GM23338 (cell line): ENCODE measurements around the gene RAMP3. TPM values are rescaled to one million over a fixed set of nuclear protein-coding genes. Genes with fewer than 3 reads are reported as not detected.

Source experiments
- ATAC-seq: fragments of 200-7000 bp; cut with Tn5 transposase; 3 replicates; pipeline ENCODE4 v1.9.1; 2020
- DNase-seq: peaks from one replicate; pipeline ENCODE4 v3.0.0-alpha.2; 2015; ENCODE audit warnings: low spot score
- H2AFZ ChIP-seq: fragments of 200-600 bp; sonication (generic); 2 replicates; pipeline ENCODE4 v1.8.0; 2016; ENCODE audit warnings: antibody characterized with exemption, mild to moderate bottlenecking, moderate library complexity
- H3F3A ChIP-seq: fragments of 200-600 bp; sonication (generic); replicated peaks from 2 replicates; pipeline ENCODE4 v1.8.0; 2017; ENCODE audit warnings: antibody characterized with exemption, mixed run types, low read depth
- H3K27ac ChIP-seq: fragments of 200-600 bp; sonication (generic); 2 replicates; pipeline ENCODE4 v1.6.1; 2016; ENCODE audit warnings: low read depth
- H3K27me3 ChIP-seq: fragments of 200-600 bp; sonication (generic); 2 replicates; pipeline ENCODE4 v1.8.0; 2016; ENCODE audit warnings: mild to moderate bottlenecking, mixed run types, moderate library complexity; ENCODE audit not compliant: insufficient read depth
- H3K36me3 ChIP-seq: fragments of 200-600 bp; sonication (generic); 2 replicates; pipeline ENCODE4 v1.8.0; 2016; ENCODE audit warnings: mild to moderate bottlenecking; ENCODE audit not compliant: insufficient read depth
- H3K4me1 ChIP-seq: fragments of 200-600 bp; sonication (generic); 2 replicates; pipeline ENCODE4 v1.8.0; 2016; ENCODE audit warnings: mild to moderate bottlenecking, moderate library complexity; ENCODE audit not compliant: insufficient read depth
- H3K4me2 ChIP-seq: fragments of 200-600 bp; sonication (generic); 2 replicates; pipeline ENCODE4 v1.7.1; 2017; ENCODE audit warnings: mixed run types
- H3K4me3 ChIP-seq: fragments of 200-600 bp; sonication (generic); 2 replicates; pipeline ENCODE4 v1.6.1; 2016; ENCODE audit warnings: mixed run types
- H3K79me2 ChIP-seq: fragments of 200-600 bp; sonication (generic); replicated peaks from 2 replicates; pipeline ENCODE4 v1.8.0; 2017; ENCODE audit warnings: mild to moderate bottlenecking; ENCODE audit not compliant: insufficient read depth
- H3K9me2 ChIP-seq: fragments of 200-600 bp; sonication (generic); 2 replicates; pipeline ENCODE4 v1.8.0; 2017; ENCODE audit not compliant: insufficient read depth
- H4K20me1 ChIP-seq: fragments of 200-600 bp; sonication (generic); replicated peaks from 2 replicates; pipeline ENCODE4 v1.8.0; 2017; ENCODE audit warnings: mild to moderate bottlenecking; ENCODE audit not compliant: insufficient read depth
- H3K27ac Mint-ChIP-seq: 2 replicates; pipeline ENCODE4 v1.8.0; 2020; ENCODE audit warnings: inconsistent platforms, mild to moderate bottlenecking, moderate library complexity, mixed read lengths
- H3K27me3 Mint-ChIP-seq: 3 replicates; pipeline ENCODE4 v1.8.0; 2022; ENCODE audit warnings: low read depth, mild to moderate bottlenecking, moderate library complexity, mixed read lengths, inconsistent platforms; ENCODE audit not compliant: insufficient read depth, poor library complexity
- H3K36me3 Mint-ChIP-seq: 3 replicates; pipeline ENCODE4 v1.8.0; 2021; ENCODE audit warnings: low read depth, mild to moderate bottlenecking, inconsistent platforms, moderate library complexity, mixed read lengths
- H3K4me1 Mint-ChIP-seq: 3 replicates; pipeline ENCODE4 v1.8.0; 2020; ENCODE audit warnings: mild to moderate bottlenecking, inconsistent platforms, mixed read lengths
- H3K4me3 Mint-ChIP-seq: 3 replicates; pipeline ENCODE4 v1.8.0; 2021; ENCODE audit warnings: moderate library complexity, mild to moderate bottlenecking, inconsistent platforms, mixed read lengths
- H3K9me3 Mint-ChIP-seq: 3 replicates; pipeline ENCODE4 v1.8.0; 2020; ENCODE audit warnings: moderate library complexity, mild to moderate bottlenecking, inconsistent platforms, mixed read lengths
- CREB1 ChIP-seq: fragments of 250-450 bp; sonication (Bioruptor Pico); IDR thresholded peaks from 2 replicates; pipeline ENCODE4 v1.5.0; 2020; ENCODE audit warnings: low read depth, mild to moderate bottlenecking, moderate library complexity
- EZH2 ChIP-seq: fragments of 200-600 bp; sonication (generic); IDR thresholded peaks from one replicate; pipeline ENCODE4 v1.8.0; 2017; ENCODE audit warnings: antibody characterized with exemption, mild to moderate bottlenecking, low read depth; ENCODE audit not compliant: unreplicated experiment
- EZH2phosphoT487 ChIP-seq: fragments of 200-600 bp; sonication (generic); IDR thresholded peaks from one replicate; pipeline ENCODE4 v1.8.1; 2018; ENCODE audit warnings: antibody characterized with exemption; ENCODE audit not compliant: unreplicated experiment
- JUNB ChIP-seq: IDR thresholded peaks from one replicate; pipeline ENCODE4 v1.6.1; 2016; ENCODE audit warnings: antibody characterized with exemption; ENCODE audit not compliant: unreplicated experiment
- NANOG ChIP-seq: IDR thresholded peaks from 2 replicates; pipeline ENCODE4 v1.6.1; 2016; ENCODE audit warnings: antibody characterized with exemption, borderline replicate concordance
- POLR2AphosphoS5 ChIP-seq: IDR thresholded peaks from 2 replicates; pipeline ENCODE4 v1.6.1; 2016; ENCODE audit warnings: antibody characterized with exemption, low read depth
- STAT1 ChIP-seq: IDR thresholded peaks from one replicate; pipeline ENCODE4 v1.6.1; 2016; ENCODE audit warnings: antibody characterized with exemption; ENCODE audit not compliant: unreplicated experiment
- ZNF114 ChIP-seq: fragments of 250-450 bp; sonication (Bioruptor Pico); IDR thresholded peaks from 2 replicates; pipeline ENCODE4 v1.5.0; 2020; ENCODE audit warnings: mild to moderate bottlenecking, moderate library complexity
- ZNF331 ChIP-seq: fragments of 250-450 bp; sonication (Bioruptor Pico); IDR thresholded peaks from 2 replicates; pipeline ENCODE4 v1.5.0; 2020; ENCODE audit warnings: low read depth, mild to moderate bottlenecking, moderate library complexity
- ZNF462 ChIP-seq: fragments of 250-450 bp; sonication (Bioruptor Pico); IDR thresholded peaks from 2 replicates; pipeline ENCODE4 v1.5.0; 2020; ENCODE audit warnings: mild to moderate bottlenecking, moderate library complexity
- polyA plus RNA-seq: library from polyadenylated mRNA; unstranded; fragments of >200 nt; fragmentation: Nextera tagmentation; extraction: Ambion mirVana; gene quantifications from 2 replicates; pipeline ENCODE4 v1.2.1, GENCODE V29; 2016
- total RNA-seq: library from RNA; depleted of rRNA; stranded (reverse); fragments of >200 nt; shearing (Covaris generic); gene quantifications from 2 replicates; pipeline ENCODE4 v1.2.3, GENCODE V29; 2014
- TF ChIP-seq, protein P1 (sequence below): IDR thresholded peaks from one replicate; pipeline ENCODE4 v1.6.1; 2018; ENCODE audit warnings: antibody characterized with exemption; ENCODE audit not compliant: unreplicated experiment
- TF ChIP-seq, protein P2 (sequence below), 2 experiments: fragments of 200-600 bp in 1 of 2; sonication (generic) in 1 of 2; conservative IDR thresholded peaks; 2 replicates each; pipeline versions ENCODE4 v1.5.1 to v1.6.1; 2016 to 2017; ENCODE audit warnings: antibody characterized with exemption in 2 of 2, low read depth in 2 of 2, mild to moderate bottlenecking in 2 of 2, moderate library complexity in 1 of 2

RAMP3 gene
- total and polyA plus RNA-seq, 2 experiments from 2014 or later: 1.1 to 4.6 TPM

- 0 out of 2 replicates have a peak, but pooled peaks cover 2% of the 10 kb centered on the region for H3F3A ChIP-seq
- TF ChIP-seq, protein P1, sequence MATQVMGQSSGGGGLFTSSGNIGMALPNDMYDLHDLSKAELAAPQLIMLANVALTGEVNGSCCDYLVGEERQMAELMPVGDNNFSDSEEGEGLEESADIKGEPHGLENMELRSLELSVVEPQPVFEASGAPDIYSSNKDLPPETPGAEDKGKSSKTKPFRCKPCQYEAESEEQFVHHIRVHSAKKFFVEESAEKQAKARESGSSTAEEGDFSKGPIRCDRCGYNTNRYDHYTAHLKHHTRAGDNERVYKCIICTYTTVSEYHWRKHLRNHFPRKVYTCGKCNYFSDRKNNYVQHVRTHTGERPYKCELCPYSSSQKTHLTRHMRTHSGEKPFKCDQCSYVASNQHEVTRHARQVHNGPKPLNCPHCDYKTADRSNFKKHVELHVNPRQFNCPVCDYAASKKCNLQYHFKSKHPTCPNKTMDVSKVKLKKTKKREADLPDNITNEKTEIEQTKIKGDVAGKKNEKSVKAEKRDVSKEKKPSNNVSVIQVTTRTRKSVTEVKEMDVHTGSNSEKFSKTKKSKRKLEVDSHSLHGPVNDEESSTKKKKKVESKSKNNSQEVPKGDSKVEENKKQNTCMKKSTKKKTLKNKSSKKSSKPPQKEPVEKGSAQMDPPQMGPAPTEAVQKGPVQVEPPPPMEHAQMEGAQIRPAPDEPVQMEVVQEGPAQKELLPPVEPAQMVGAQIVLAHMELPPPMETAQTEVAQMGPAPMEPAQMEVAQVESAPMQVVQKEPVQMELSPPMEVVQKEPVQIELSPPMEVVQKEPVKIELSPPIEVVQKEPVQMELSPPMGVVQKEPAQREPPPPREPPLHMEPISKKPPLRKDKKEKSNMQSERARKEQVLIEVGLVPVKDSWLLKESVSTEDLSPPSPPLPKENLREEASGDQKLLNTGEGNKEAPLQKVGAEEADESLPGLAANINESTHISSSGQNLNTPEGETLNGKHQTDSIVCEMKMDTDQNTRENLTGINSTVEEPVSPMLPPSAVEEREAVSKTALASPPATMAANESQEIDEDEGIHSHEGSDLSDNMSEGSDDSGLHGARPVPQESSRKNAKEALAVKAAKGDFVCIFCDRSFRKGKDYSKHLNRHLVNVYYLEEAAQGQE: no peak
- TF ChIP-seq JUNB (no peak), NANOG (no peak), STAT1 (no peak), ZNF462 (CRISPR knock-in tag) (no peak), CREB1 (CRISPR knock-in tag) (no peak), POLR2AphosphoS5 (no peak), EZH2 (no peak), ZNF114 (no peak), ZNF331 (CRISPR knock-in tag) (no peak), EZH2phosphoT487 (no peak)
- TF ChIP-seq, protein P2, sequence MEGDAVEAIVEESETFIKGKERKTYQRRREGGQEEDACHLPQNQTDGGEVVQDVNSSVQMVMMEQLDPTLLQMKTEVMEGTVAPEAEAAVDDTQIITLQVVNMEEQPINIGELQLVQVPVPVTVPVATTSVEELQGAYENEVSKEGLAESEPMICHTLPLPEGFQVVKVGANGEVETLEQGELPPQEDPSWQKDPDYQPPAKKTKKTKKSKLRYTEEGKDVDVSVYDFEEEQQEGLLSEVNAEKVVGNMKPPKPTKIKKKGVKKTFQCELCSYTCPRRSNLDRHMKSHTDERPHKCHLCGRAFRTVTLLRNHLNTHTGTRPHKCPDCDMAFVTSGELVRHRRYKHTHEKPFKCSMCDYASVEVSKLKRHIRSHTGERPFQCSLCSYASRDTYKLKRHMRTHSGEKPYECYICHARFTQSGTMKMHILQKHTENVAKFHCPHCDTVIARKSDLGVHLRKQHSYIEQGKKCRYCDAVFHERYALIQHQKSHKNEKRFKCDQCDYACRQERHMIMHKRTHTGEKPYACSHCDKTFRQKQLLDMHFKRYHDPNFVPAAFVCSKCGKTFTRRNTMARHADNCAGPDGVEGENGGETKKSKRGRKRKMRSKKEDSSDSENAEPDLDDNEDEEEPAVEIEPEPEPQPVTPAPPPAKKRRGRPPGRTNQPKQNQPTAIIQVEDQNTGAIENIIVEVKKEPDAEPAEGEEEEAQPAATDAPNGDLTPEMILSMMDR (conservative IDR thresholded peaks at IDR 0.05; ENCODE audit: low read depth in 2 of 2): no peak
- no peaks in the 10 kb centered on the region for H4K20me1 ChIP-seq
- no peak overlapping the region for H3K4me3 ChIP-seq
- no peak overlapping the region for H3K27ac Mint-ChIP-seq
- H3K4me1 ChIP-seq: no peaks in the 10 kb centered on the region; the same call in 1 of the 2 replicates
- no peak overlapping the region for H2AFZ ChIP-seq
- no peak for ATAC-seq
- no peaks in the 10 kb centered on the region; the same call in 2 of the 3 replicates for H3K9me3 Mint-ChIP-seq
- no peaks in the 10 kb centered on the region for H3K9me2 ChIP-seq
- DNase-seq: no peak
- no peak overlapping the region for H3K4me2 ChIP-seq
- peaks cover 3% of the 10 kb centered on the region; the same call in 2 of the 3 replicates for H3K4me1 Mint-ChIP-seq
- H3K36me3 Mint-ChIP-seq: no peaks in the 10 kb centered on the region
- no peaks in the 10 kb centered on the region for H3K36me3 ChIP-seq
- no peak overlapping the region for H3K27ac ChIP-seq
- H3K27me3 Mint-ChIP-seq: no peaks in the 10 kb centered on the region
- H3K27me3 ChIP-seq: peaks cover 3% of the 10 kb centered on the region; the same call in 1 of the 2 replicates
- H3K79me2 ChIP-seq: no peaks in the 10 kb centered on the region
- no peak overlapping the region for H3K4me3 Mint-ChIP-seq
These were observed 40.0 kb upstream of the RAMP3 start for GRCh38 chr7:45117582-45117981.
